Tibial nerve (tissue), 4 donors: Measurements from ENCODE around the gene DLG4. TPM values are rescaled to one million over a fixed set of nuclear protein-coding genes. Genes with fewer than 3 reads are reported as not detected.

Source experiments
- DNase-seq, 2 donors: peaks; one replicate each; pipeline ENCODE4 v3.0.0-alpha.2; 2019; ENCODE audit warnings: low spot score in 2 of 2
- H3K27ac ChIP-seq, 4 donors: fragments of 200-600 bp; sonication (generic) in 3 of 4; one replicate each; pipeline ENCODE4 v1.5.1; 2017 to 2019; ENCODE audit warnings: mild to moderate bottlenecking in 1 of 4
- H3K27me3 ChIP-seq, 2 donors: fragments of 200-600 bp; sonication (generic) in 1 of 2; one replicate each; pipeline versions ENCODE4 v1.5.1 to v1.6.0; 2017 to 2019
- H3K36me3 ChIP-seq, 3 donors: fragments of 200-600 bp; sonication (generic); one replicate each; pipeline ENCODE4 v1.5.1; 2018 to 2019
- H3K4me1 ChIP-seq, 4 donors: fragments of 200-600 bp; sonication (generic) in 3 of 4; one replicate each; pipeline ENCODE4 v1.5.1; 2017 to 2019
- H3K4me3 ChIP-seq, 4 donors: fragments of 200-600 bp; sonication (generic) in 3 of 4; one replicate each; pipeline ENCODE4 v1.5.1; 2017 to 2019; ENCODE audit warnings: mild to moderate bottlenecking in 1 of 4, moderate library complexity in 1 of 4
- H3K9me3 ChIP-seq, 4 donors: fragments of 200-600 bp; sonication (generic) in 3 of 4; one replicate each; pipeline ENCODE4 v1.5.1; 2017 to 2019
- CTCF ChIP-seq, 5 experiments: fragments of 200-600 bp in 3 of 5; fragments of 450-650 bp in 2 of 5; sonication (generic) in 3 of 5; IDR thresholded peaks; one replicate each; pipeline ENCODE4 v1.5.1; 2016 to 2019; ENCODE audit warnings: antibody characterized with exemption in 5 of 5, mild to moderate bottlenecking in 3 of 5, moderate library complexity in 2 of 5
- EP300 ChIP-seq, 2 donors: sonication (generic); formaldehyde crosslinking; IDR thresholded peaks; one replicate each; pipeline ENCODE4 v1.6.1; 2017; ENCODE audit warnings: antibody characterized with exemption in 2 of 2, mild to moderate bottlenecking in 1 of 2
- POLR2A ChIP-seq, 2 donors: fragments of 450-650 bp; IDR thresholded peaks; one replicate each; pipeline ENCODE4 v1.6.1; 2017; ENCODE audit warnings: antibody characterized with exemption in 2 of 2, mild to moderate bottlenecking in 2 of 2, moderate library complexity in 2 of 2
- WGBS, 2 donors: methylation state at CpG; one replicate each; pipeline ENCODE4 v1.1.5; 2018; 5-methylcytosine and 5-hydroxymethylcytosine counted together
- total RNA-seq, 4 donors: library from RNA; depleted of rRNA; stranded (reverse); fragments of >200 nt; gene quantifications; one replicate each; pipeline ENCODE4 v1.1.0, GENCODE V29; 2016

Gene DLG4
- total RNA-seq, 4 donors from 2014 or later: 7.3 to 22.8 (median 16.1) TPM

- H3K4me3 ChIP-seq: peak within 1 kb of the TSS; percentile 64 to 99 (median 92)
- peaks cover 0 to 38% (median 0%) of the 10 kb centered on the region in 3 donors for H3K36me3 ChIP-seq
- peaks cover 3 to 64% (median 33%) of the 10 kb centered on the region in 4 donors for H3K4me1 ChIP-seq
- peak within 1 kb of the TSS; percentile 96 to 99 (median 98) for H3K27ac ChIP-seq
- no peaks in the 10 kb centered on the region for H3K9me3 ChIP-seq
- TF ChIP-seq CTCF (IDR thresholded peaks at IDR 0.05): peak in 3 of 5 experiments; percentile 8 to 66 (median 60)
- peak; percentile 89 to 96 for TF ChIP-seq EP300 (IDR thresholded peaks at IDR 0.05)
- TF ChIP-seq POLR2A (IDR thresholded peaks at IDR 0.05): peak in 1 of 2 donors; percentile 67
- H3K27me3 ChIP-seq: no peaks in the 10 kb centered on the region
- peak; percentile 98 for DNase-seq
- WGBS, 2 donors: 1% methylated on average over 67 to 69 of the region's 72 CpGs
Measured at GRCh38 chr17:7239091-7240027, 19.7 kb upstream of the DLG4 start, which contains the start of gene PHF23. Gene PHF23, minus strand, starts transcription at chr17:7239457. Its CDS starts 178 bp downstream, at chr17:7239279.

- H3K9me3 ChIP-seq: no peaks in the 10 kb centered on the region
- H3K4me1 ChIP-seq: peaks cover 3 to 59% (median 33%) of the 10 kb centered on the region in 4 donors
- peaks cover 0 to 31% (median 0%) of the 10 kb centered on the region in 3 donors for H3K36me3 ChIP-seq
- DNase-seq: no peak
- no peaks in the 10 kb centered on the region for H3K27me3 ChIP-seq
- TF ChIP-seq EP300 (IDR thresholded peaks at IDR 0.05): no peak
- no peak for TF ChIP-seq POLR2A (IDR thresholded peaks at IDR 0.05)
- no peak for TF ChIP-seq CTCF (IDR thresholded peaks at IDR 0.05)
- peak overlapping the region; percentile 64 to 99 (median 92) for H3K4me3 ChIP-seq
- H3K27ac ChIP-seq: peak overlapping the region; percentile 96 to 98 (median 96)
- 0 to 2% methylated on average over 32 of the region's 39 CpGs for WGBS, 2 donors
Measured at GRCh38 chr17:7238420-7239090, 18.9 kb upstream of the DLG4 start.

GRCh38 chr17:7237761-7238419, 18.3 kb upstream of the DLG4 start:
- H3K36me3 ChIP-seq: peaks cover 0 to 31% (median 0%) of the 10 kb centered on the region in 3 donors
- peaks cover 3 to 61% (median 34%) of the 10 kb centered on the region in 4 donors for H3K4me1 ChIP-seq
- H3K27ac ChIP-seq: peak overlapping the region; percentile 96 to 98 (median 96)
- H3K4me3 ChIP-seq: peak overlapping the region; percentile 64 to 99 (median 92)
- TF ChIP-seq POLR2A (IDR thresholded peaks at IDR 0.05): no peak
- no peak for TF ChIP-seq CTCF (IDR thresholded peaks at IDR 0.05)
- TF ChIP-seq EP300 (IDR thresholded peaks at IDR 0.05): no peak
- peak; percentile 57 to 68 for DNase-seq
- H3K9me3 ChIP-seq: no peaks in the 10 kb centered on the region
- WGBS, 2 donors: 0% methylated on average over 13 to 39 of the region's 73 CpGs
- no peaks in the 10 kb centered on the region for H3K27me3 ChIP-seq

GRCh38 chr17:7237266-7237760, 17.7 kb upstream of the DLG4 start:
- TF ChIP-seq POLR2A (IDR thresholded peaks at IDR 0.05): no peak
- no peak for TF ChIP-seq EP300 (IDR thresholded peaks at IDR 0.05)
- TF ChIP-seq CTCF (IDR thresholded peaks at IDR 0.05): no peak
- peak overlapping the region; percentile 96 to 98 (median 96) for H3K27ac ChIP-seq
- H3K9me3 ChIP-seq: no peaks in the 10 kb centered on the region
- 15 to 22% methylated on average over 6 of the region's 6 CpGs for WGBS, 2 donors
- DNase-seq: no peak
- peak overlapping the region; percentile 64 to 99 (median 92) for H3K4me3 ChIP-seq
- H3K27me3 ChIP-seq: no peaks in the 10 kb centered on the region
- peaks cover 3 to 67% (median 38%) of the 10 kb centered on the region in 4 donors for H3K4me1 ChIP-seq
- peaks cover 0 to 31% (median 0%) of the 10 kb centered on the region in 3 donors for H3K36me3 ChIP-seq
